K562 (cell line): Measurements from ENCODE around the gene KMT2D.
A peak's percentile ranks its signal among the peaks of the same experiment; 100 is the strongest.

Source experiments
- CTCF ChIP-seq, 3 experiments: IDR thresholded peaks in 2 of 3; conservative IDR thresholded peaks in 1 of 3; 2 replicates each; pipeline ENCODE4 v1.5.1; 2011 to 2012; ENCODE audit warnings: low read length in 3 of 3, mild to moderate bottlenecking in 3 of 3, control low read depth in 2 of 3, improper control_type of control experiment in 1 of 3, inconsistent platforms in 1 of 3, low read depth in 1 of 3, mixed read lengths in 1 of 3, moderate library complexity in 1 of 3; ENCODE audit not compliant: insufficient read depth in 2 of 3
- E2F1 ChIP-seq: sonication (generic); formaldehyde crosslinking; IDR thresholded peaks from 2 replicates; pipeline ENCODE4 v1.8.1; 2023; ENCODE audit warnings: mild to moderate bottlenecking, missing genetic modification reagents, moderate library complexity
- EZH2 ChIP-seq: IDR thresholded peaks from 2 replicates; pipeline ENCODE4 v1.6.1; 2012; ENCODE audit warnings: low read depth, mild to moderate bottlenecking, inconsistent platforms, low read length, borderline replicate concordance
- MXI1 ChIP-seq: IDR thresholded peaks from 2 replicates; pipeline ENCODE4 v1.6.1; 2011; ENCODE audit warnings: low read depth, mild to moderate bottlenecking, improper control_type of control experiment, low read length
- NR3C1 ChIP-seq: sonication (generic); formaldehyde crosslinking; IDR thresholded peaks from 2 replicates; pipeline ENCODE4 v1.8.1; 2022; ENCODE audit warnings: missing genetic modification reagents
- POLR2A ChIP-seq: fragments of 450-650 bp; conservative IDR thresholded peaks from 2 replicates; pipeline ENCODE4 v1.6.1; 2016

- TF ChIP-seq EZH2, result no peak
- peak; percentile 36; the same call in 1 of the 2 replicates for TF ChIP-seq POLR2A
- no peak for TF ChIP-seq MXI1
- TF ChIP-seq E2F1 (CRISPR knock-in tag), result no peak
- no peak for TF ChIP-seq NR3C1 (CRISPR knock-in tag)
- TF ChIP-seq CTCF (IDR thresholded peaks at IDR 0.05 in 2 of 3, conservative IDR thresholded peaks at IDR 0.05 in 1 of 3; ENCODE audit: insufficient read depth in 2 of 3, low read depth in 1 of 3, low read length in 3 of 3), result no peak
Measured at GRCh38 chr12:49049566-49050224, 10.9 kb downstream of the KMT2D start.
